H9 (cell line): ENCODE data around the gene XPO1. TPM values are rescaled to one million over a fixed set of nuclear protein-coding genes. Genes with fewer than 3 reads are reported as not detected.

Experiments
- DNase-seq: peaks from one replicate; pipeline ENCODE4 v3.0.0-alpha.2; 2017
- H2AFZ ChIP-seq: one replicate; pipeline ENCODE4 v1.6.1; 2013; ENCODE audit warnings: mild to moderate bottlenecking, low read length, control low read depth, moderate library complexity
- H2AK5ac ChIP-seq: 2 replicates; pipeline ENCODE4 v1.6.1; 2013; ENCODE audit warnings: low read length, control low read depth, mixed read lengths; ENCODE audit not compliant: insufficient read length
- H2BK120ac ChIP-seq: one replicate; pipeline ENCODE4 v1.6.1; 2013; ENCODE audit warnings: low read depth, mild to moderate bottlenecking, low read length, control low read depth, inconsistent platforms; ENCODE audit not compliant: poor library complexity, severe bottlenecking
- H2BK12ac ChIP-seq: 2 replicates; pipeline ENCODE4 v1.6.1; 2013; ENCODE audit warnings: low read length, control low read depth, mixed read lengths, low read depth; ENCODE audit not compliant: insufficient read length
- H2BK15ac ChIP-seq: 2 replicates; pipeline ENCODE4 v1.6.1; 2013; ENCODE audit warnings: low read depth, low read length, control low read depth
- H2BK20ac ChIP-seq: one replicate; pipeline ENCODE4 v1.6.1; 2013; ENCODE audit warnings: low read depth, mild to moderate bottlenecking, low read length, control low read depth, inconsistent platforms; ENCODE audit not compliant: poor library complexity, severe bottlenecking
- H2BK5ac ChIP-seq: 2 replicates; pipeline ENCODE4 v1.6.1; 2013; ENCODE audit warnings: low read length, control low read depth, mixed read lengths; ENCODE audit not compliant: insufficient read length
- H3K14ac ChIP-seq: 2 replicates; pipeline ENCODE4 v1.6.1; 2013; ENCODE audit warnings: low read length, control low read depth; ENCODE audit not compliant: insufficient read depth
- H3K18ac ChIP-seq: 2 replicates; pipeline ENCODE4 v1.6.1; 2013; ENCODE audit warnings: low read depth, mild to moderate bottlenecking, mixed read lengths, low read length, control low read depth; ENCODE audit not compliant: insufficient read length
- H3K23ac ChIP-seq: 2 replicates; pipeline ENCODE4 v1.6.1; 2013; ENCODE audit warnings: low read length, control low read depth, mixed read lengths, low read depth; ENCODE audit not compliant: insufficient read length
- H3K23me2 ChIP-seq: 2 replicates; pipeline ENCODE4 v1.6.1; 2013; ENCODE audit warnings: low read depth, mild to moderate bottlenecking, mixed read lengths, low read length, control low read depth; ENCODE audit not compliant: insufficient read length, poor library complexity, severe bottlenecking
- H3K27ac ChIP-seq: 2 replicates; pipeline ENCODE4 v1.5.1; 2013; ENCODE audit warnings: low read length, control low read depth, mixed read lengths, low read depth; ENCODE audit not compliant: insufficient read length
- H3K27me3 ChIP-seq: 2 replicates; pipeline ENCODE4 v1.6.1; 2013; ENCODE audit warnings: low read length, control low read depth, inconsistent platforms; ENCODE audit not compliant: insufficient read depth
- H3K4ac ChIP-seq: 2 replicates; pipeline ENCODE4 v1.6.1; 2013; ENCODE audit warnings: low read depth, mild to moderate bottlenecking, control low read depth, inconsistent platforms, low read length, moderate library complexity
- H3K4me1 ChIP-seq: 2 replicates; pipeline ENCODE4 v1.6.1; 2013; ENCODE audit warnings: low read length, control low read depth, inconsistent platforms; ENCODE audit not compliant: insufficient read depth
- H3K4me2 ChIP-seq: 2 replicates; pipeline ENCODE4 v1.6.1; 2013; ENCODE audit warnings: low read length, control low read depth, mixed read lengths; ENCODE audit not compliant: insufficient read length, insufficient read depth
- H3K56ac ChIP-seq: 2 replicates; pipeline ENCODE4 v1.6.1; 2013; ENCODE audit warnings: low read depth, mild to moderate bottlenecking, mixed read lengths, low read length, control low read depth; ENCODE audit not compliant: insufficient read length
- H3K79me1 ChIP-seq: 2 replicates; pipeline ENCODE4 v1.6.1; 2013; ENCODE audit warnings: low read depth, mild to moderate bottlenecking, moderate library complexity, low read length, control low read depth, inconsistent platforms; ENCODE audit not compliant: insufficient read depth, poor library complexity, severe bottlenecking
- H3K79me2 ChIP-seq: 2 replicates; pipeline ENCODE4 v1.6.1; 2013; ENCODE audit warnings: low read length, control low read depth, inconsistent platforms; ENCODE audit not compliant: insufficient read depth
- H3K9ac ChIP-seq: 2 replicates; pipeline ENCODE4 v1.6.1; 2013; ENCODE audit warnings: low read length, control low read depth, mixed read lengths; ENCODE audit not compliant: insufficient read length; ENCODE audit errors: extremely low read depth
- H3K9me3 ChIP-seq: one replicate; pipeline ENCODE4 v1.6.1; 2013; ENCODE audit warnings: low read depth, low read length, inconsistent platforms; ENCODE audit not compliant: control insufficient read depth
- H3T11ph ChIP-seq: one replicate; pipeline ENCODE4 v1.6.1; 2013; ENCODE audit warnings: mild to moderate bottlenecking, low read length, control low read depth, inconsistent platforms
- H4K20me1 ChIP-seq: one replicate; pipeline ENCODE4 v1.6.1; 2013; ENCODE audit not compliant: control insufficient read depth, insufficient read length, insufficient read depth
- H4K5ac ChIP-seq: 2 replicates; pipeline ENCODE4 v1.6.1; 2013; ENCODE audit warnings: low read depth, mild to moderate bottlenecking, mixed read lengths, low read length, control low read depth; ENCODE audit not compliant: insufficient read length
- H4K8ac ChIP-seq: replicated peaks from 2 replicates; pipeline ENCODE4 v1.6.1; 2013; ENCODE audit warnings: low read length, control low read depth, mixed read lengths, low read depth; ENCODE audit not compliant: insufficient read length
- H4K91ac ChIP-seq: 2 replicates; pipeline ENCODE4 v1.6.1; 2013; ENCODE audit warnings: low read depth, mild to moderate bottlenecking, moderate library complexity, mixed read lengths, low read length, control low read depth; ENCODE audit not compliant: insufficient read length
- H3K27ac Mint-ChIP-seq, 3 experiments: 2 replicates in 2 of 3; 3 replicates in 1 of 3; pipeline ENCODE4 v1.8.0; 2020 to 2021; ENCODE audit warnings: mixed read lengths in 3 of 3, mild to moderate bottlenecking in 1 of 3, moderate library complexity in 1 of 3
- H3K27me3 Mint-ChIP-seq: 2 replicates; pipeline ENCODE4 v1.8.0; 2021; ENCODE audit warnings: low read depth, mild to moderate bottlenecking, moderate library complexity, mixed read lengths
- H3K36me3 Mint-ChIP-seq, 3 experiments: 2 replicates in 2 of 3; 3 replicates in 1 of 3; pipeline ENCODE4 v1.8.0; 2020 to 2021; ENCODE audit warnings: low read depth in 3 of 3, mixed read lengths in 3 of 3; ENCODE audit not compliant: insufficient read depth in 1 of 3
- H3K4me1 Mint-ChIP-seq, 2 experiments: 2 replicates each; pipeline ENCODE4 v1.8.0; 2020; ENCODE audit warnings: mixed read lengths in 2 of 2
- H3K4me3 Mint-ChIP-seq, 2 experiments: 2 replicates in 1 of 2; 3 replicates in 1 of 2; pipeline ENCODE4 v1.8.0; 2020 to 2021; ENCODE audit warnings: mild to moderate bottlenecking in 2 of 2, mixed read lengths in 2 of 2, moderate library complexity in 1 of 2
- H3K9me3 Mint-ChIP-seq, 2 experiments: 2 replicates in 1 of 2; 3 replicates in 1 of 2; pipeline ENCODE4 v1.8.0; 2020; ENCODE audit warnings: mild to moderate bottlenecking in 2 of 2, mixed read lengths in 2 of 2, moderate library complexity in 1 of 2
- WGBS: extraction: QIAGEN DNeasy Blood & Tissue Kit; methylation state at CpG from one replicate; pipeline ENCODE4 v1.1.7; 2013; ENCODE audit warnings: missing lambda C conversion rate, low lambda C conversion rate, mixed read lengths; ENCODE audit not compliant: insufficient read length; ENCODE audit errors: extremely low coverage; 5-methylcytosine and 5-hydroxymethylcytosine counted together
- long read RNA-seq: library from polyadenylated mRNA; unstranded; transcript quantifications from one replicate; pipeline ENCODE4 v2.0.0, GENCODE V29; 2020
- total RNA-seq: library from RNA; stranded (reverse); gene quantifications from 2 replicates; pipeline ENCODE4 v1.2.1, GENCODE V29; 2021
- TF ChIP-seq, protein P1 (sequence below): fragments of 200-600 bp; sonication (generic); conservative IDR thresholded peaks from 3 replicates; pipeline ENCODE4 v1.8.0; 2021; ENCODE audit warnings: antibody characterized with exemption, mild to moderate bottlenecking

Gene XPO1, protein sequence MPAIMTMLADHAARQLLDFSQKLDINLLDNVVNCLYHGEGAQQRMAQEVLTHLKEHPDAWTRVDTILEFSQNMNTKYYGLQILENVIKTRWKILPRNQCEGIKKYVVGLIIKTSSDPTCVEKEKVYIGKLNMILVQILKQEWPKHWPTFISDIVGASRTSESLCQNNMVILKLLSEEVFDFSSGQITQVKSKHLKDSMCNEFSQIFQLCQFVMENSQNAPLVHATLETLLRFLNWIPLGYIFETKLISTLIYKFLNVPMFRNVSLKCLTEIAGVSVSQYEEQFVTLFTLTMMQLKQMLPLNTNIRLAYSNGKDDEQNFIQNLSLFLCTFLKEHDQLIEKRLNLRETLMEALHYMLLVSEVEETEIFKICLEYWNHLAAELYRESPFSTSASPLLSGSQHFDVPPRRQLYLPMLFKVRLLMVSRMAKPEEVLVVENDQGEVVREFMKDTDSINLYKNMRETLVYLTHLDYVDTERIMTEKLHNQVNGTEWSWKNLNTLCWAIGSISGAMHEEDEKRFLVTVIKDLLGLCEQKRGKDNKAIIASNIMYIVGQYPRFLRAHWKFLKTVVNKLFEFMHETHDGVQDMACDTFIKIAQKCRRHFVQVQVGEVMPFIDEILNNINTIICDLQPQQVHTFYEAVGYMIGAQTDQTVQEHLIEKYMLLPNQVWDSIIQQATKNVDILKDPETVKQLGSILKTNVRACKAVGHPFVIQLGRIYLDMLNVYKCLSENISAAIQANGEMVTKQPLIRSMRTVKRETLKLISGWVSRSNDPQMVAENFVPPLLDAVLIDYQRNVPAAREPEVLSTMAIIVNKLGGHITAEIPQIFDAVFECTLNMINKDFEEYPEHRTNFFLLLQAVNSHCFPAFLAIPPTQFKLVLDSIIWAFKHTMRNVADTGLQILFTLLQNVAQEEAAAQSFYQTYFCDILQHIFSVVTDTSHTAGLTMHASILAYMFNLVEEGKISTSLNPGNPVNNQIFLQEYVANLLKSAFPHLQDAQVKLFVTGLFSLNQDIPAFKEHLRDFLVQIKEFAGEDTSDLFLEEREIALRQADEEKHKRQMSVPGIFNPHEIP (N-terminal part only)
- total RNA-seq: 318 and 320 TPM in 2 replicates
- long read RNA-seq, full-length matches to known transcripts: 66 of 185 reads
- long read RNA-seq, partial matches to known transcripts: 77 of 185 reads
- long read RNA-seq, other reads (novel, unspliced or antisense): 42 of 185 reads

DNA sequence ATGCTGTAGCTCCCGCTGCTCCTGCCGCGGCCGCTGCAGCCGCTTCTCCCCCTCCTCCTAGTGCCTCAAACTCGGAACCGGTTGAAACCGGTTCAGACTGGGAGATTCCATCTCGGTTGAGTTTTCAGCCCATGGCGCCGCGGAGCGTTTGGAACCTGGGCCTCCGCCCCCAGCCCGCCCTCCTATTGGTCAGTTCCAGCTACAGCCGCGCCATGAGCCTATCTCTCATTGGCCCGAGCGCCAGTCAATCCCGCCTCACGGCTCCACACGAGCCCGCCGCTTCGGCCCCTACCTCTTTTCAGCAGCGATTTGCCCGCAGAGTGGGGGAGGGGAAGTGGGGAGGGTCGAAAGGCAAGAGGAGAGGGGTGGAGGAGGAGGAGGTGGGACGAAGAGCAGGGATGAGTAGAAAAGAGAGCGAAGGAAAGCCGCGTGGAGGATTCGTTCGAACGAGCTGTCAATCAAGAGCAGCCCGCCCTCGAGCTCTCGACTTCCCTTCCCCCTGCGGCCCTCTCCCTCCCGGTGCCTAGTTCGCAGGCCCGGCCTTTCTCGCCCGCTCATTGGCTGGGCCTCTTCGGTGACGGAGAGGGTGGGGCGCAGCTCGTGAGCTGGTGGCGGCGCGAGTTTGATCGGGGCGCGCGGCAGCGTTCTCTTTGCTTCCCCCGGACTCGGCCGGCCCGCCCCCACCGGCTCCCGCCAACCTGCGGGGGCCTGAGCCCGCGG, at the start of gene XPO1:
Gene XPO1, minus strand, starts transcription at position 157 of the 720 bp plus-strand sequence. CDS start 4,459 bp downstream, outside the sequence.
- peak within 1 kb of the TSS; percentile 93 for H2BK120ac ChIP-seq
- peak within 1 kb of the TSS; percentile 89 for H3T11ph ChIP-seq
- DNase-seq: peak; percentile 99
- peak within 1 kb of the TSS; percentile 39 for H4K5ac ChIP-seq
- H2BK20ac ChIP-seq: no peak within 1 kb of the TSS
- H4K91ac ChIP-seq: peak within 1 kb of the TSS; percentile 37
- Mint-ChIP-seq H3K27me3 (peaks cover 4% of the 10 kb centered on the region), H3K27ac (peak within 1 kb of the TSS; percentile 100), H3K4me3 (peak within 1 kb of the TSS; percentile 93 to 98), H3K4me1 (peaks cover 17 to 28% of the 10 kb centered on the region in 2 experiments), H3K9me3 (peaks cover 8 to 11% of the 10 kb centered on the region in 2 experiments), H3K36me3 (peaks cover 18 to 27% (median 24%) of the 10 kb centered on the region in 3 experiments)
- H3K79me1 ChIP-seq: no peaks in the 10 kb centered on the region
- no peak within 1 kb of the TSS for H2AFZ ChIP-seq
- H3K23ac ChIP-seq: no peak within 1 kb of the TSS
- no peak within 1 kb of the TSS for H2BK12ac ChIP-seq
- H2BK15ac ChIP-seq: no peak within 1 kb of the TSS
- H3K4me2 ChIP-seq: peak within 1 kb of the TSS; percentile 82
- no peaks in the 10 kb centered on the region for H4K20me1 ChIP-seq
- H3K9ac ChIP-seq: peak within 1 kb of the TSS; percentile 99
- peak within 1 kb of the TSS; percentile 98 for H2BK5ac ChIP-seq
- no peak within 1 kb of the TSS for H2AK5ac ChIP-seq
- H3K4me1 ChIP-seq: no peaks in the 10 kb centered on the region
- no peaks in the 10 kb centered on the region for H3K27me3 ChIP-seq
- peak within 1 kb of the TSS; percentile 37; the same call in 1 of the 2 replicates for H3K4ac ChIP-seq
- H3K9me3 ChIP-seq: no peaks in the 10 kb centered on the region
- peak within 1 kb of the TSS; percentile 99 for H3K18ac ChIP-seq
- H3K79me2 ChIP-seq: peaks cover 28% of the 10 kb centered on the region
- no CpG with 5 or more reads among the region's 65 CpGs for whole genome bisulfite sequencing
- H3K56ac ChIP-seq: peak within 1 kb of the TSS; percentile 92
- H3K14ac ChIP-seq: peak within 1 kb of the TSS; percentile 99
- peaks cover 4% of the 10 kb centered on the region for H3K23me2 ChIP-seq
- H4K8ac ChIP-seq: peak within 1 kb of the TSS; percentile 12
- TF ChIP-seq, protein P1, sequence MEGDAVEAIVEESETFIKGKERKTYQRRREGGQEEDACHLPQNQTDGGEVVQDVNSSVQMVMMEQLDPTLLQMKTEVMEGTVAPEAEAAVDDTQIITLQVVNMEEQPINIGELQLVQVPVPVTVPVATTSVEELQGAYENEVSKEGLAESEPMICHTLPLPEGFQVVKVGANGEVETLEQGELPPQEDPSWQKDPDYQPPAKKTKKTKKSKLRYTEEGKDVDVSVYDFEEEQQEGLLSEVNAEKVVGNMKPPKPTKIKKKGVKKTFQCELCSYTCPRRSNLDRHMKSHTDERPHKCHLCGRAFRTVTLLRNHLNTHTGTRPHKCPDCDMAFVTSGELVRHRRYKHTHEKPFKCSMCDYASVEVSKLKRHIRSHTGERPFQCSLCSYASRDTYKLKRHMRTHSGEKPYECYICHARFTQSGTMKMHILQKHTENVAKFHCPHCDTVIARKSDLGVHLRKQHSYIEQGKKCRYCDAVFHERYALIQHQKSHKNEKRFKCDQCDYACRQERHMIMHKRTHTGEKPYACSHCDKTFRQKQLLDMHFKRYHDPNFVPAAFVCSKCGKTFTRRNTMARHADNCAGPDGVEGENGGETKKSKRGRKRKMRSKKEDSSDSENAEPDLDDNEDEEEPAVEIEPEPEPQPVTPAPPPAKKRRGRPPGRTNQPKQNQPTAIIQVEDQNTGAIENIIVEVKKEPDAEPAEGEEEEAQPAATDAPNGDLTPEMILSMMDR: no peak
- H3K27ac ChIP-seq: peak within 1 kb of the TSS; percentile 92
